Activated naive CD8-positive, alpha-beta T cell treated with anti-CD3 and anti-CD28 coated beads, Interleukin-2, amount 50 U/mL, for 16 hours (primary cell): ENCODE measurements around the gene DCXR.

ENCODE experiments used
- DNase-seq: peaks from one replicate; pipeline ENCODE4 v3.0.0-alpha.2; 2020; ENCODE audit warnings: low read depth, low spot score

The DCXR gene

DNA sequence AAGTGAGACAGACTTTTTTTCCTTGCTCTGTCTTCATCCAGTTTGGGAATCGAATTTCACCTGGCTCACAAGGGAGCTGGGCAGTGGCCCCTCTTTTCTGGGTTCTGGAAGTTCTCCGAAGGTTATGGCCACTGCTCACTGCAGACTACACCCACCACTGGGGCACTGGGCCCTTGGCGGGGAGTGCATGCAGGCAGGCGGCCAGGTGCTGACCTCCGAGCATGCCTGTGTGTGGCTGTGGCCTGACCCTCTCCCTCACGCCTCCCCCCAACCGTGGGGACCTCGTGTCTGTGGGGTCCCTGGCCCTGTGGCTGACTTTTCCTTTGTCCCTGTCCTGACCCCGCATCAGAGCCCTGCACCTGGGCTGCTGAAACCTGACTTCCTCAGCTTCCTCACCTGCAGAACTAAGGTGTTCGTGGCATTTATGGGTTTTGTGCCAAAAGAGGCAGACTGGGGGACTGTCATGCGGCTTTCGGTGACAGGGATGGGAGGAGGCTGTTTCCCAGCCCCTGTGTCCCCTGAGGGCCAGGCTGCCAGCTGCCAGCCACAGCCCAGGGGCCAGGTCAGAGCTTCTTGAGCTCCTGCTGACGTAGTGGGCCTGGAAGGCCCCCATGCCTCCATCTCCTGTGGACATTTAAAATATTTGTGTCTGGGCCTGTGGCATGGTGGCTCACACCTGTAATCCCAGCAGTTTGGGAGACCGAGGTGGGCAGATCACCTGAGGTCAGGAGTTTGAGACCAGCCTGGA, 38.6 kb downstream of the DCXR start:
- no peak for DNase-seq

DNA sequence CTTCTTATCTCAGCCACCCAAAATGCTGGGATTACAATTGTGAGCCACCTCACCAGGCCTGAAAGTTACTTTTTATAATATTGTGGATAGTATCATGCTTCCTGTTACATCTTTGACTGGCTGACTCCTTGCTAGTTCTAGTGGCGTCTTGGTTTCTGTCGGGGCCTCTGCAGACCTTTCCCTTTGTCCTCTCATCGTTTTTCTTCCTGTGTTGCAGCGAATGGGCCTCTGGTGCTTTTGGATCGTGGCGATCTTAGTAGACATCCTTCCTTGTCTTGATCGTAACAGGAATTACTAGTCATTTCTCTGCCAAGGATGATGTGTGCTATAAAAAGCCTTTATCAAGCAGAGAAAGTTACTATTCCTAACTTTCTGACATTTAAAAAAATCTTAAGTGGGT, 39.3 kb downstream of the DCXR start:
- DNase-seq = no peak

DNA sequence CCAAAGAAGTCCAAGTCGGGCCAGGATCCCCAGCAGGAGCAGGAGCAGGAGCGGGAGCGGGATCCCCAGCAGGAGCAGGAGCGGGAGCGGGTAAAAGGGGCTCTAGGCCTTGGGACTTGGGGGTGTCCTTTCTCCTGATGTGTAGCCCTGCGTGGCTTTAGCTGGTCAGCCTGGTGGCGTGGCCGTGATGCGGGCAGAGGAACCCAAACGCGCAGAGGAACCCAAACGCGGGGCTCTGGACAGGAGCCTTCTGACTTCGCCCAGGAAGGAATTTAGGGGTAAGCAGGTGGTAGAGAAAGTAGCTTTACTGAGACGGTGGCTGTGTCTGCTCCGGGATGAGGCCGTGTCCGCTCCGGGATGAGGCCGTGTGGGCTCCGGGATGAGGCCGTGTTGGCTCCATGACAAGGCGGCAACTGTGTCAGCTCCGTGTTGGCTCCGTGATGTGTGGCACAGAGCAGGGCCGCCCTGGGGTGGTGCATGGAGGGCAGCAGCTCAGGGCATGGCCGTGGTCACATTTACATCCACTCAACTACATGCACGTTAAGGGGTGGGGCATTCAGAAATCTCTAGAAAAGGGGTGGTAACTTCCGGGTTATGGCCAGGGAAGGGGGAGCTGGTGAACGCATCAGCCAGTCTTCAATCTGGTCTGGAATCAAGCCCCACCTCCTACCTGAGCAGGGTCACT, 40.6 kb downstream of the DCXR start:
- no peak for DNase-seq

DNA sequence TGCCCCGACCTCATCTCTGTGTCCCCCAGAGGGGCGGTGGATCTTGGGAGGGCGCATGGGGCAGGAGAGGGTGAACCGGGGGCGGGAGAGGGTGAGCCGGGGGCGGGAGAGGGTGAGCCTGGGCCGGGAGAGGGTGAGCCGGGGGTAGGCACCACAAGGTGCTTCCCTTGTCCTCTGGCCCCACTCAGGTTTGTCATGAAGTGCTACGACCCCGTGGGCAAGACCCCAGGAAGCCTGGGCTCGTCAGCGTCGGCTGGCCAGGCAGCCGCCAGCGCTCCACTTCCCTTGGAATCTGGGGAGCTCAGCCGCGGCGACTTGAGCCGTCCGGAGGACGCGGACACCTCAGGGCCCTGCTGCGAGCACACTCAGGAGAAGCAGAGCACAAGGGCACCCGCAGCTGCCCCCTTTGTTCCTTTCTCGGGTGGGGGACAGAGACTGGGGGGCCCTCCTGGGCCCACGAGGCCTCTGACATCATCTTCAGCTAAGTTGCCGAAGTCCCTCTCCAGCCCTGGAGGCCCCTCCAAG, 41.2 kb downstream of the DCXR start:
- no peak for DNase-seq

DNA sequence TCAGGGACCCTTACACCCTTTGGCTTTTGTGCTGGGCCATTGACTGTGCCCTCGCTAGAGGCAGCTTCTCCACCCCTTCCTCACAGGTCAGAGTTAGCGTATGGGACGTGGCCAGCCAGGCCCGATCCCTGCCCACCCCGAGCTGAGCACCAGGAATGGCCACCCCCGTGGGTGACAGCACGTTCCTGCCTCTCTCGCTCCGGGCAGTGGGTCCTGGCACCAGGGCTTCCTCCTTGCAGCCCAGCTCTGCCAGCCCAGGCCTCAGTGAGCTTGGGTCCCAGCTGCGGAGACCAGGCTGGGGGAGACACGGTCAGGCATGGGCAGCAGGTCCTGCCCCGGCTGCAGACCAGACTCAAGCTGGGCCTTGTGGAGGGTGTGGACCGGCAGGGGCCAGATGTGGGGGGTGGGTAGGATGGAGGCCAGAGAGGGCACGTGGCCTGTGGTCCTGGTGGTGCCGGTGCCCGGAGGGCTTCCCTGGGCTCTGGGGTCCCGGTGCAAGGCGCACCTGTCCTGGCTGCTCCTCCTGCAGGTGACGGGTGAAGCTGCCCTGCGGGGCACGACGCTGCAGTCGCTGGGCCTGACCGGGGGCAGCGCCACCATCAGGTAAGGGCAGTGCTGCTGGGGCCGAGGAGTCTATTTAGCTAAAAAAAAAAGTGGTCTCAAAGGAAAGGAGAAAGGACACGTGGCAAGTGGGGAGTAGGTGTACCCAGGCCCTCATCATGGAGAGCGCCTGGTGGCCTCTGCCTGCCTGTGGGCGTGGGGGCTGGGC, 41.9 kb downstream of the DCXR start:
- DNase-seq = no peak

DNA sequence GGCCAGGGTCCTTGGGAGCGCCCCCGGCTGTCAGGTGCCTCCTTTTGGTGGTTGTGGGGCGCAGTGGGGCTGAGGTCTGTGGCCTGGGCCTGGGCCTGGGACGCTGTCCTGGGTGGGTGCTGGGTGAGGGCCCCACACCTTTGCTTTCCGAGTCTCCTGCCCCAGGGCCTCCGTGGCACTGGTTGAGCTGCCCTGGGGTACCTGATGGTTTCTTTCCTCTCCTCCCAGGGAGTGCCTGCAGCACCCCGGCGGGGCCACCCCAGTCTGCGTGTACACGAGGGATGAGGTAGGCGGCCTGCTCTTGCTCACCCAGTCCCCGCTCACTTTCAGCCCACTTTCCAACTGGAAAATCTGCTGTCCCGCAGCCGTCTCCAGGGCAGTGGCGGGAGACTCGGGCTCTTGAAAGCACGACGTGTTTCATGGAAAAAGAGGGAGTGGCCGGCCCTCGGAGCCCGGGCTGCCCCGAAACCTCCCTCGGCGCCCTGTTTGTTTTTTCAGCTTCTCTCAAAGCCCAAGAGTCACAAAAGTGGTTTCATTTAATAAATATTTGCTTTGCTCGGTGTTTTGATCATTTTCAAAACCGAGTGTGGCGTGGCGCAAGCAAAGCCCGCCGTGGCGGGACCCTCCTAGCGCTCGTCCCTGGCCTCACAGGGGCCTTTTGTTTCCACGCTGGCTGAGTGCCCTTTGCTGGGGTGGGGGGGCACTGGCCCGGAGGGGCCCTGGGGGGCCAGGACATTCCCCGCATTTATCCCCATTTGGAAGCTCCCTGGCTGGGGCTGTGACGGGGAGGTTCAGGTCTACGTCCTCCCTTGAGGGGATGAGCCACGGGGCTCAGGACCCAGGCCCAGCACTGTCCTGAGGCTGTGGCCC, 42.7 kb downstream of the DCXR start:
- no peak for DNase-seq

DNA sequence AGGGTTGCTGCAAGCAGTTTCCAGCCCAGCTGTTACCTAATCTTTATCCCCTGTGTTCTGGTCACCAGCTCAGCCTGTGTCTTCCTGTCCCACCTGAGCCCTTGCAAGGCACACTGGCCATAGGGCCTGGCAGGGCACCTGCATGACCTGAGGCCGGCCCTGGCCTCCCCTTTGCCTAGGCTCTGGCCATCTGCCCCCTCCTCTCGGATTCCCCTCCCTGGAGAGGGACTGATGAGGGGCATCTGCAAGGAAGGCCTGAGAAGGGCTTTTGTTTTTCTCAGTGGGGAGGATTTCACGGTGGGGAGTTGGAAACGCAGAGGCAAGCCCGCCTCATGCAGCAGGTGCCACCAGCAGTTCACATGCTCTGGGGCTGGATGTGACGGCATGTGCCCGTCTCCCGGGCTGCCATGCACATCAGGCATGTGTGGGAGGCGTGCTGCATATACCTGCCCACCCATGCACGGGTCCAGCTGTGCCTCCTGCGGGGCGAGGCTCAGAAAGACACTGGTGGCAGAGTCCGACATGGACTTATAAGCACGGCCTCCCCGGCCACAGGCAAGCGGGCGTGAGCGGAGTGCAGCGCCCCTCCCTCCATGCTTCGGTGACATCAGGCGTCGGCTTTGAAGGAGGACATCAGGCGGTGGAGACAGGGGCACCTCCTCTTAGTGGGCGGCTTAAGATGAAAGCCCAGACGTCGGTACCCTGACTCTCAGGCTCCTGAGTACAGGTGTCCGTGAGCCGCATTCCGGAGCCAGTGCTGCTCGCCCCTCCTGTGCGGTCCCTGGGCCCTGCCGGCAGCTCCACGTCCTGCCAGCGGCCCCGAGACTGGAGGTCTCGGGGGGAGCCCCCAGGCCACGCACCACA, 43.5 kb downstream of the DCXR start:
- no peak for DNase-seq

DNA sequence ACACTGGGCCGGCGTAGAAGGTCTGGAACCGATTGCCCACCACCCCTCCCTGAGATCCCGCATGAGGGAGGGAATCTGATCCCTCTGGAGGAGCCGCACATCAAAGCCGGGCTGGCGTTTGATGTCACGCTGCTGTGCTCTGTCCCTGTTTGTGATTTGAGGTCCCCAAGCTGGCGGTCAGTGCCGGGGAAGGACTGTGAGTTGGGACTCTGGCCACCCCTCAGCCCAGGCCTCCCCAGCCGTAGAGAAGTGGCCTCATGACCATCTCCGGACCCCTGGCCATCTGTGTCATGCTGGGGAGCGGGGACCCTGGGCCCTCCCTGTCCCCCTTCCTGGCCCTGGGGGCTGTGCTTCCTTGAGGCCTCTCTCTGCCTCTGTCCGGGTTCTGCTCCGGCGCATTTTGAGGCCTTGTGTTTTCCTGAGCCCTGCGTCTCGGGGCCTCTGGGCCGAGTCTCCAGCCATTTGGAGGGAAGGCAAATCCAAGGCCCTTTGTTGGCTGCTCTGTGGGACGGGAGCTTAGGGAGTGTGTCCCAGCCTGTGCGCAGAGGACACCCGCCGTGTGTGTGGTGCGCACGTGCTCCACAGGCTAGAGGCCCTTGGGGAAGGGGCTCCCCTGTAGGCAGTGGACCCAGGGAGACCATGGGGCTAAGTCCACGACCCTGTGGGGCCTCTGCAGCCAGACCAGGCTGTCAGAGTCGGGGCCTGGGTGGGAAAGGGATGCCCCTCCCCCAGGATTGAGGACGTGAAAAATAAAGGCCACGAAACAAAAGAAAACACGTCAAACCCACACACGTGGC, 45.0 kb downstream of the DCXR start:
- no peak for DNase-seq

DNA sequence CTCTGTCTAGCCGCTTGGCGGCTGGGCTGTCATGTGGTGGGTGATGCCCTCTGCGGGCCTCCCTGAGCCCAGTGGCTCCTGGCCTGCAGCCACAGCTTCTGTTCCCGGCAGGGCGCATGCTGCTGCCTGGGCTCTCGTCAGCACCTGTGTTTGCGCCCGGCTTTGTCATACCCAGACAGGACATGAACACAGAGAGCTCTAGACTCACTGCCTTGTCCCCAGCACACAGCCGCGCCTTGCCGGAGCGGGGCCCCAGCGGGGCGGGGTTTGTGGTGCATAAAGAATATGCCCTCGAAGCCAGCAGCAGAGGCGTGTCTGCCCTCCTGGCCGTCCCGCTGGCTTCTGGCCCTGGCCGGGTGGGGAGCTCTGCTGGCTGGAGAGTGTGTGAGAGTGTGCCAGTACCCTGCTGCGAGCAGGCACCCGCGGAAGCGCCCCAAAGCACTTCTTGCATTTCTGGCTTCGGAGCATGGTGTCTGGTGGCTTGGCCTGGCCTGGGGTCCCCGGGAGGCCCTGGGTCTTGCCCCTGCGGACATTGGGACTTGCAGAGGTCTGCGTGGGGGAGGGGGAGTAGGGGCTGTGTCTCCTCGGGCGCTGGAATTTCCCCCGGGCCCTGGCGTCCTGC, 45.7 kb downstream of the DCXR start:
- no peak for DNase-seq

DNA sequence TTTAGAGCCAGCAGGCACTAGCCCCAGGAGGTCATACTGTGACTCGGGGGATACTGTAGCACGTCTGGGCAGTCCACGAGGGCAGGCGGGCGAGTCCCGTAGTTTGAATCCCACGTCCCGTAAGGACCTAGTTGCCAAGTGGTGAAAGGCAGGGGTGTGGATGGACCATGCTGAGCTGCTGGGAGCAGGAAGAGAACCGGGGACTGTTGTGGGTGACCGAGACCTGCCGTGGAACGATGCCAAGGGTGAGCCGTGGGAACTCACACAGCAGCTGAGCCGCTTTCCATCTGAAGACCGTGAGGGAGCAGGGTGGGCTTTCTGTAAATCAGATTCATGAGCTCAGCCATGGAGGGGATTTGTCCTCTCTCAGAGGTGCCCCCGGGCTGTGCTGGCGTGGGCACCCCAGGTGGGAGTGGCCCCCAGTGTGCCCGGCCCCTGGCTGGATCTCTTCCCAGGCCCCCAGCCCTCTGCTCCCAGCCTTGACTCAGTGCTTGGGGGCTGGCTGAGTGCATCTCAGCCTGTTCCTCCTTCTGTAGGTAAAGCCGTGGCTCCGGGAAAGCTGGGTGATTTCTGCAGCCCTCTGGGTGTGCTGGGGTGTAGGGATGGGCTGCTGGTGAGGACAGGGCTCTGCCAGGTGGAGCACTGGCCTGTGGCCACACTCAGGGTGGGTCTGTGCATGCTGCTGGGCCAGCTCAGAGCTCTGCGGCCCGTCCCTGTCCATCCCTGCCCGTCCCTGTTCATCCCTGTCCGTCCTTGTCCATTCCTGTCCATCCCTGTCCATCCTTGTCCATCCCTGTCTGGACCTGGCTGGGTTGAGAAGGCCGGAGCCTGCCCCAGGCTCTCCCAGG, 46.4 kb downstream of the DCXR start:
- no peak for DNase-seq

DNA sequence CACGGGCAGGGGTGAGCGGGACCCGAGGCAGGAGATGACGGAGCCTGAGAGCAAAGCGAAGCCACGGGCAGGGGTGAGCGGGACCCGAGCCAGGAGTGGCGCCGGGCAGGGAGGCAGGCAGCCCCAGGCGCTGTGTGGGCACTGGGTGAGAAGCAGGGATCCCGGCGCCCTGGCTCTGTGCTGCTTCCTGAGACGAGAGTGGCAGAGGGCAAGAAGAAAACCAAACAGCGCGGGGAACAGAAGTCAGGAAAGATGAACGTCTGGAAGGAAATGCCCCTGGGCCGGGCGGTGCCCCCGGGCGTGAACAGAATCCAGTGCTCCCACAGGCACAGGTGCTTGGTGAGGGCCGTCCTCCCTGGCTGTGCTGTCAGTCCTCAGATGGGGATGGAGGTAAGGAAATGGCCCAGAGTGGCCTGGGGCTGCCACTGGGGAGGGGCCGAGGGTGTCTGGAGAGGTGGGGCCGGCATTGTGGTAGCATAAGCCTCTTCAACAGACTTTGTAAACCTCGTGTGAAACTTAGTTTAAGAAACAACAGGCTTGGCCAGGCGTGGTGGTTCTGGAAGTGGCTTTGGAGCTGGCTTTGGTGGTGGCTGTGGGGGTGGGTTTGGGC, 50.2 kb downstream of the DCXR start:
- DNase-seq = no peak

DNA sequence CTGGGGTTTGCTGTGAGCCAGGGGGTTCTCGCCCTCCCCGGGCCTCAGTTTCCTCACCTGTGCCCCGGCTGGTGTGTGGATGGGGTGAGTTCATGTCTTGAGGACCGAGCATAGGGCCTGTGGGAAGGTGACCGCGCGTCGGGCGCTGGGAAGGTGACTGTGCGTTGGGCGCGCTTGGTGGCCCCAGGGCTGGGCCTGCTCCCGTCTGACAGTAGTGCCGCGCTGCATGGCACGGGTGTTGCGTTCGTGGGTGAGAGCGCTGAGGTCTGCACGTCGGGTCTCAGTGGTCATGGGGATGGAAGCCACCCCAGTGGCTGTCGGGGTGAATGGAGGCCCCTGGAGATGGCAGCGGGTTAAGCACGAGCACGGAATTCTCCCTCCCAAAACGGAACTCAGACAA, 50.9 kb downstream of the DCXR start:
- DNase-seq = no peak
